ENCODE measurements around the gene ACE. TPM values are rescaled to one million over a fixed set of nuclear protein-coding genes. Genes with fewer than 3 reads are reported as not detected.
"Not testable (repeated sequence)": the region's sequence is repeated elsewhere in the genome, so short reads cannot be mapped to it uniquely, and the experiment has no call there.

Gene ACE
- total RNA-seq, 3 donors from 2014 or later, result 2.6 to 13.9 (median 9.1) TPM

- H3K27me3 ChIP-seq, result no peaks in the 10 kb centered on the region
- no peaks in the 10 kb centered on the region for H3K9me3 ChIP-seq
- DNase-seq (ENCODE audit: low spot score in 2 of 2), result no peak
- no peak for TF ChIP-seq CTCF (IDR thresholded peaks at IDR 0.05)
- peaks cover 5 to 8% of the 10 kb centered on the region in 2 donors for H3K4me1 ChIP-seq
- peak overlapping the region in 1 of 2 donors; percentile 66 for H3K27ac ChIP-seq
- H3K36me3 ChIP-seq, result no peaks in the 10 kb centered on the region
- intact Hi-C loops (cut with DNase I; ENCODE audit: low total_unique reads), result no loop called here
- H3K4me3 ChIP-seq, result no peak overlapping the region
Measured at GRCh38 chr17:63452046-63452961, 24.6 kb upstream of the ACE start.

GRCh38 chr17:63452962-63453551 lies 23.8 kb upstream of the ACE start:
- intact Hi-C loops (cut with DNase I; ENCODE audit: low total_unique reads), result no loop called here

DNA sequence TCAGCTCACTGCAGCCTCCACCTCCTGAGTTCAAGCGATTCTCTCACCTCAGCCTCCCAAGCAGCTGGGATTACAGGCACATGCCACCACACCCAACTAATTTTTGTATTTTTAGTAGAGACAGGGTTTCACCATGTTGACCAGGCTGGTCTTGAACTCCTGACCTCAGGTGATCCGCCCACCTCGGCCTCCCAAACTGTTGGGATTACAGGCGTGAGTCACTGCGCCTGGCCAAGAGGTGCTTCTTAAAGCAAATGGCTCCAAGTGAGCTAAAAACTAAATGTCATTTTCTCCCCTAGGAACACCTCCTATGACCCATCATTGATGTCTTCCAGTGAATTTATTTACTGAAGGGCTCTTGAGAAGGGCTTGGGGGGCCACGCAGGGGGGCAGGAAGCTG lies 22.5 kb upstream of the ACE start:
- peak overlapping the region; percentile 33 to 41 for H3K27ac ChIP-seq
- DNase-seq (ENCODE audit: low spot score in 2 of 2); H3K27me3 ChIP-seq; H3K36me3 ChIP-seq; intact Hi-C loops (cut with DNase I; ENCODE audit: low total_unique reads); H3K9me3 ChIP-seq; H3K4me3 ChIP-seq; H3K4me1 ChIP-seq: not testable (repeated sequence)

More at GRCh38 chr17:63452962-63453551, 23.8 kb upstream of the ACE start:
- no peak for TF ChIP-seq CTCF (IDR thresholded peaks at IDR 0.05)
- Histone ChIP-seq H3K36me3 (no peaks in the 10 kb centered on the region), H3K4me1 (peaks cover 0 to under 1% of the 10 kb centered on the region in 2 donors), H3K27ac (peak overlapping the region in 1 of 2 donors; percentile 66), H3K9me3 (no peaks in the 10 kb centered on the region), H3K27me3 (no peaks in the 10 kb centered on the region), H3K4me3 (no peak overlapping the region)
- DNase-seq (ENCODE audit: low spot score in 2 of 2), result no peak

DNA sequence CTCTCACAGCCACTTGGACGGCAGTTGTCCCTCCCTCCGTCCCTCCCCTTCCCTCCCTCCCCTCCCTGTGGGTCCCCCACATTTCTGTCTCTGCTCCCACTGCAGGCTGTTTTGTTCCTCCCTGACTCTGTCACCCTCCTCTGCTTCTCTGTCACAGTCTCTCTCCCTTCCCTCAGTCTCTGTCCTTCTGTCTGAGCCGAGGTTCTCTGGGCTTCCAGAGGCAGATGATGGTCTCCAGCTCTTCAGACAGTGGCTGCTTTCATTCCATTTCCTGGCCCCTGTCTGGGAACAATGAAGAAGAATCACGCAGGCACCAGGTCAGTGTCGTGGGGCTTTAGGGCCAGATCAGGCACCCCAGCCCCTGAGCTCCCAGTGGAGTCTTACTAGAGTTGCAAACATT lies 21.9 kb upstream of the ACE start:
- Histone ChIP-seq H3K4me1 (no peaks in the 10 kb centered on the region), H3K27ac (peak overlapping the region; percentile 33 to 41), H3K36me3 (no peaks in the 10 kb centered on the region), H3K27me3 (no peaks in the 10 kb centered on the region), H3K4me3 (no peak overlapping the region), H3K9me3 (no peaks in the 10 kb centered on the region)
- intact Hi-C loops (cut with DNase I; ENCODE audit: low total_unique reads), result no loop called here
- TF ChIP-seq POLR2A (IDR thresholded peaks at IDR 0.05) (no peak), CTCF (IDR thresholded peaks at IDR 0.05) (no peak), POLR2AphosphoS5 (IDR thresholded peaks at IDR 0.05) (no peak)
- DNase-seq (ENCODE audit: low spot score in 2 of 2), result no peak

GRCh38 chr17:63455417-63455816 lies 21.4 kb upstream of the ACE start:
- Histone ChIP-seq H3K27ac (peak overlapping the region in 1 of 2 donors; percentile 55), H3K9me3 (no peaks in the 10 kb centered on the region), H3K4me1 (no peaks in the 10 kb centered on the region), H3K4me3 (no peak overlapping the region), H3K36me3 (no peaks in the 10 kb centered on the region), H3K27me3 (no peaks in the 10 kb centered on the region)
- intact Hi-C loops (cut with DNase I; ENCODE audit: low total_unique reads), result no loop called here
- no peak for DNase-seq (ENCODE audit: low spot score in 2 of 2)
- TF ChIP-seq POLR2AphosphoS5 (IDR thresholded peaks at IDR 0.05) (no peak), CTCF (IDR thresholded peaks at IDR 0.05) (no peak), POLR2A (IDR thresholded peaks at IDR 0.05) (no peak)

Measured in breast epithelium (tissue), 4 donors.